COLO668 (cell line): ENCODE results near the gene EXOC3L2.

Experiments
- DNase-seq: peaks from one replicate; lab custom pipeline; 2025; ENCODE audit not compliant: unreplicated experiment; lab: John Stamatoyannopoulos, UW

The EXOC3L2 gene

GRCh38 chr19:45222724-45223123, 22.5 kb downstream of the EXOC3L2 start:
- no peak for DNase-seq

- no peak for DNase-seq
Observed at GRCh38 chr19:45218911-45219743, 26.1 kb downstream of the EXOC3L2 start.

- DNase-seq = no peak
Observed at GRCh38 chr19:45218426-45218825, 26.8 kb downstream of the EXOC3L2 start.

- DNase-seq = no peak
Observed at GRCh38 chr19:45217957-45218334, 27.3 kb downstream of the EXOC3L2 start.

- no peak for DNase-seq
Observed at GRCh38 chr19:45217193-45217956, 27.8 kb downstream of the EXOC3L2 start.

- DNase-seq = no peak
Observed at GRCh38 chr19:45216667-45217066, 28.5 kb downstream of the EXOC3L2 start.

- peak; percentile 9 for DNase-seq
Observed at GRCh38 chr19:45215391-45216191, 29.6 kb downstream of the EXOC3L2 start.

- DNase-seq = no peak
Observed at GRCh38 chr19:45213031-45213430, 32.2 kb downstream of the EXOC3L2 start.

GRCh38 chr19:45211751-45212381, 33.3 kb downstream of the EXOC3L2 start:
- DNase-seq = no peak

- DNase-seq = no peak
Observed at GRCh38 chr19:45206328-45206727, 38.9 kb downstream of the EXOC3L2 start.

GRCh38 chr19:45205810-45206209, 39.4 kb downstream of the EXOC3L2 start:
- DNase-seq = no peak

- DNase-seq = no peak
Observed at GRCh38 chr19:45202637-45203036, 42.6 kb downstream of the EXOC3L2 start.

- no peak for DNase-seq
Observed at GRCh38 chr19:45200568-45200967, 44.6 kb downstream of the EXOC3L2 start.

- DNase-seq = peak; percentile 5
Observed at GRCh38 chr19:45195764-45196163, 49.4 kb downstream of the EXOC3L2 start.

- DNase-seq = no peak
Observed at GRCh38 chr19:45191375-45191774, 53.8 kb downstream of the EXOC3L2 start.

GRCh38 chr19:45189971-45190370, 55.2 kb downstream of the EXOC3L2 start:
- DNase-seq = no peak

GRCh38 chr19:45187421-45188100, 57.6 kb downstream of the EXOC3L2 start:
- DNase-seq = peak; percentile 11

GRCh38 chr19:45186509-45187334, 58.5 kb downstream of the EXOC3L2 start:
- no peak for DNase-seq

GRCh38 chr19:45184115-45184514, 61.1 kb downstream of the EXOC3L2 start:
- DNase-seq = no peak

- no peak for DNase-seq
Observed at GRCh38 chr19:45182758-45183157, 62.4 kb downstream of the EXOC3L2 start.
